ENCODE results near the gene KCTD10.

The KCTD10 gene

GRCh38 chr12:109469517-109469916 is 7.6 kb downstream of the KCTD10 start:
- no peak for DNase-seq

- no peak for DNase-seq
These were observed 9.0 kb downstream of the KCTD10 start for GRCh38 chr12:109467978-109468676.

GRCh38 chr12:109466821-109467220 is 10.3 kb downstream of the KCTD10 start:
- DNase-seq = no peak

GRCh38 chr12:109466305-109466704 is 10.8 kb downstream of the KCTD10 start:
- no peak for DNase-seq

GRCh38 chr12:109464642-109465351 is 12.3 kb downstream of the KCTD10 start:
- DNase-seq = no peak

GRCh38 chr12:109463756-109464155 is 13.3 kb downstream of the KCTD10 start:
- DNase-seq = no peak

GRCh38 chr12:109462868-109463692 is 14.0 kb downstream of the KCTD10 start:
- no peak for DNase-seq

GRCh38 chr12:109461846-109462756 is 15.0 kb downstream of the KCTD10 start:
- DNase-seq = no peak

- no peak for DNase-seq
These were observed 15.9 kb downstream of the KCTD10 start for GRCh38 chr12:109461049-109461845.

GRCh38 chr12:109460538-109460937 is 16.6 kb downstream of the KCTD10 start:
- DNase-seq = no peak

- DNase-seq = no peak
These were observed 17.9 kb downstream of the KCTD10 start for GRCh38 chr12:109459247-109459646.

GRCh38 chr12:109458771-109459208 is 18.3 kb downstream of the KCTD10 start:
- no peak for DNase-seq

- no peak for DNase-seq
These were observed 19.0 kb downstream of the KCTD10 start for GRCh38 chr12:109458086-109458485.

- DNase-seq = no peak
These were observed 21.4 kb downstream of the KCTD10 start for GRCh38 chr12:109455706-109456105.

GRCh38 chr12:109452489-109452888 is 24.6 kb downstream of the KCTD10 start:
- DNase-seq = no peak

GRCh38 chr12:109451400-109451799 is 25.7 kb downstream of the KCTD10 start:
- no peak for DNase-seq

GRCh38 chr12:109450980-109451379 is 26.1 kb downstream of the KCTD10 start:
- DNase-seq = no peak

GRCh38 chr12:109449845-109450532 is 27.1 kb downstream of the KCTD10 start:
- DNase-seq = no peak

- DNase-seq = no peak
These were observed 28.3 kb downstream of the KCTD10 start for GRCh38 chr12:109448707-109449390.

GRCh38 chr12:109448272-109448671 is 28.8 kb downstream of the KCTD10 start:
- no peak for DNase-seq
